ENCODE measurements around the gene CDH11.

The CDH11 gene, protein sequence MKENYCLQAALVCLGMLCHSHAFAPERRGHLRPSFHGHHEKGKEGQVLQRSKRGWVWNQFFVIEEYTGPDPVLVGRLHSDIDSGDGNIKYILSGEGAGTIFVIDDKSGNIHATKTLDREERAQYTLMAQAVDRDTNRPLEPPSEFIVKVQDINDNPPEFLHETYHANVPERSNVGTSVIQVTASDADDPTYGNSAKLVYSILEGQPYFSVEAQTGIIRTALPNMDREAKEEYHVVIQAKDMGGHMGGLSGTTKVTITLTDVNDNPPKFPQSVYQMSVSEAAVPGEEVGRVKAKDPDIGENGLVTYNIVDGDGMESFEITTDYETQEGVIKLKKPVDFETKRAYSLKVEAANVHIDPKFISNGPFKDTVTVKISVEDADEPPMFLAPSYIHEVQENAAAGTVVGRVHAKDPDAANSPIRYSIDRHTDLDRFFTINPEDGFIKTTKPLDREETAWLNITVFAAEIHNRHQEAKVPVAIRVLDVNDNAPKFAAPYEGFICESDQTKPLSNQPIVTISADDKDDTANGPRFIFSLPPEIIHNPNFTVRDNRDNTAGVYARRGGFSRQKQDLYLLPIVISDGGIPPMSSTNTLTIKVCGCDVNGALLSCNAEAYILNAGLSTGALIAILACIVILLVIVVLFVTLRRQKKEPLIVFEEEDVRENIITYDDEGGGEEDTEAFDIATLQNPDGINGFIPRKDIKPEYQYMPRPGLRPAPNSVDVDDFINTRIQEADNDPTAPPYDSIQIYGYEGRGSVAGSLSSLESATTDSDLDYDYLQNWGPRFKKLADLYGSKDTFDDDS

DNA sequence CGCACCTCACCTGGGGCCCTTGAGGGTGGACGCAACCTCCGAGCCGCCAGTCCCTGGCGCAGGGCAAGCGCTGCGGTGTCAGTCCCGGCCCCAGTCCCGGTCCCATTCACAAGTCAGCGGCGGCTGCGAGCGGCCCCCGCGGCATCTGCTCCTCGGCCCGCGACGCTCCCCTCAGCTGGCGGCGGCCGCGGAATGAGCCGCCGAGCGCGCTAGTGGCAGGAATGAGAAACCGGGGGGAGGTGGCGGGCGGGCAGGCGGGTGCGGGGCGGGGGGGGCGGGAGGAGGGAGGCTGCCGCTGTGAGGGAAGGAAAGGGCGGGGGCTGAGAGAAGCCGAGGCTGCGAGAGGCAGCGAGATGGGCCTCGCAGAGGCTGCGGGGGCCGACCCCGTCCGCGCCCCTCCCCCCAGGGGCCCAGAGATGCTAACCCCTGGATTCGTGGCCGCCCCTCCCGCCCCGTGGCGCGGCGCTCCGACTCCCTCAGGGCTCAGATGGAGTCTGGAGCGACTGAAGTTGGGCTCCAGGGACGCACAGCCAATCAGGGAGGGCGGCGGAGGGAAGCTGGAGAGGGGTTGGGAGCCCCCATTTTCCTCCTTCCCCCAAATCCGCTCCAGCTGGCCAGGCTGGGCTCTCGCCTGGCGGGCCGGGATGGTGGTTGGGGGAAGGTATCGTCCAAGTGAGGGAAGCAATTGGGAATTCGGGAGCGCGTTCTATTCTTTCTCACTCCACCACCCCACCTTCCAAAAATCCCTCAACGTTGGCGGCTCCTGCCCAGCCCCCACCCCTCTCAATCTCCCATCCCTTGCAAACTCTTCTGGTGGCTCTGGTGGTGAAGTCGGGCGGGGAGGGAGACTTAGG lies at the start of gene CDH11:
CDH11 (minus strand) TSS at position 194 of the 854 bp plus-strand sequence. CDS start 117,194 bp downstream, outside the sequence.
- DNase-seq, result peak; percentile 92

DNA sequence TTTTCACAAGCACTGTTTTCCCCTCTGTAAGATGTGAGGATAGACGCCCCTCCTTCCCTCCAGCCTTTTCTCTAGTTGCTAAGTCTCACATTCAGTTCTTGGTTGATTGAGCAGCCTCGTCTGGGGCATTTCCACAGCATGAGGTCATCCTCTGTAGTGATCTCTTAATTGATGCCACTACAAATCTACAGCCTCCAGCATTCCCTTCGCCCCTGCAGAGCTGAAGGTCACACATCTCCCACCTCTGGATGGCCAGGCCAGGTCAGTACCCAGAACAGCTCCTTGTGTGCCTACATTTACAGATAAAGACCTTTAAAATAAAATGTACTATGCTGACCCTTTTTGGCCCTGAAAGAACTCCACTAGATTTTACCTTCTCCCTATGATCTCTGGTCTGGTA lies 32.5 kb upstream of the CDH11 start:
- no peak for DNase-seq

DNA sequence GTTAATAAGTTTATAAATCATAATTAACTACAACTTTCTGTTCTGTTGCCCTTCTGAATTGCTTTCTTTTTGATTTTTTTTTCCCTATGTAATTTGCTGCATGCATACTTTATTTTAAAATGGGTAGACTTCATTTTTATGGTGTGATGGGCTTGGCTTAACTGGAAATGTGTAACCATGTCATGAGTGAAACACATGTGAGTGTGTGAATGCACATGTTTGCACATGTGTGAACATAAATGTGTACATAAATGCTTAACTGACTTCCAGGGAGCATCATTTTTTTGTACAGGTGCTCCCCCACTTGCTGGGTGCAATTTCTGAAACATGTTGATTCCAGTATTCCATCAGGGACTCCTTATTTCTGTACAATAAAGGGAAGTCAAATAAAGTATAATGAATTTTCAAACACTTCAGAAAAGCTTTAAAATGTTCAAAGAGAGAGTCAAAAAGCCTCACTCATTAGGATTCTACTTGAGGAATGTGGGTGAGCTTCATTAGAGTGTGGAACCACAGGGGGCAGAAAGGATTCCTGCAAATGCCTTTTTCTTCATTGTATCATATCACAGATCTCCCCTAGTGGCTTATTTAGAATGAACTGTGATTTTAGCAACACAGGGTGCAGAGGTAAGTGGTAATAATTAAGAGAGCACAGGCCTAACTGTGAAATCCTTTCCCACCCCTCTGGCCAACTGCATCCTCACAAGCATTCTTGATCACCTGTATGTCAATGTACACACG lies 31.7 kb upstream of the CDH11 start:
- no peak for DNase-seq

DNA sequence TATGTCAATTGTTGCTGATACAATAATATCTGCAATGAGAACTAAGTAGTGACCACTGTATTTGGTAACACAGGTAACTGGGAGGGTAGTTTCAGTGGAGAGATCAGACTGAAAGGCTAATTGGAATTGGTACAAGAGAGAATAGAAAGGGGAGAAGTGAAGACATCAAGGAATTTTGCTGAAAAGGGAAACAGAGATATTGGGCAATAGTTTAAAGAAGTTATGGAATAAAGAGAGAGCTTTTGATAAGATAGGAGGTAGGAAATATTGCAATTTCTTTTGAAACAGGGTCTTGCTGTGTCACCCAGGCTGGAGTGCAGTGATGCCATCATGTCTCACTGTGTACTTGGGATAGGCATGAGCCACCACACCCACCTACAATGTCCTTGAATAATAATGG lies 26.9 kb upstream of the CDH11 start:
- DNase-seq, result no peak

DNA sequence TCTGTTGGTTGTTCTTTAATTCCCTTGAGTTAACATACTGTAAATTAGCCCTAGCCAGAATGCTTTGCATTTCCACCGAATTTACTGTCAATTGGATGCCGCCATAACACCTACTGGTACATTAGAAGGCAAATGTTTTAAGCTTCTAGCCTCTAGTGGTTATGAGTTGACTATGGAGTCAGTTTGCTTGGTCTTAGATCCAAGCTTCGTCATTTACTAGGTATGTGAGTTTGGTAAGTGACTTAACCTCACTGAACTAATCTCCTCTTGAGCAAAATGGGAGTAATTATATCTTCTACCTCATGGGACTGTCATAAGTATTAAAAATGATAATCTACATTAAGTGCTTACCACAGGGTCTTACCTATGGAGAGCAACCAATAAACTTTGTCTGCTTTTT lies 20.4 kb upstream of the CDH11 start:
- no peak for DNase-seq

DNA sequence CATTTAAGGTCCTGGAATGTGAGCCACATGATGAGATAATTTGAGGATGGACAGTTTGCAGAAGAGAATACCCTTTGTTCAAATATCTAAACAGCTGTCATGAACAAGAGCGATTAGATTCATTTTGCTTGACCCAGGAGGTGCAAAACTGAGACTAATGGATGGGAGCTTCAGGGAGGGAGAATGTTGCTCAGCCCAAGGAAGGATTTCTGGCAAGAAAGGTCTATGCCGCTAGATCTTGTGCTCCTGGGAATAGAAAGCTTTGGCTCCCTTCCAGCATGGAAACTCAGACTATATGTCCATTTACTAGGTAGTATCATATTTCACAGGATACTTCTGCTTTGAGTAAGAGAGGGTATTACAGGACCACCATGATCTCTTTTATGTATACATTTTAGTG lies 14.8 kb upstream of the CDH11 start:
- no peak for DNase-seq

DNA sequence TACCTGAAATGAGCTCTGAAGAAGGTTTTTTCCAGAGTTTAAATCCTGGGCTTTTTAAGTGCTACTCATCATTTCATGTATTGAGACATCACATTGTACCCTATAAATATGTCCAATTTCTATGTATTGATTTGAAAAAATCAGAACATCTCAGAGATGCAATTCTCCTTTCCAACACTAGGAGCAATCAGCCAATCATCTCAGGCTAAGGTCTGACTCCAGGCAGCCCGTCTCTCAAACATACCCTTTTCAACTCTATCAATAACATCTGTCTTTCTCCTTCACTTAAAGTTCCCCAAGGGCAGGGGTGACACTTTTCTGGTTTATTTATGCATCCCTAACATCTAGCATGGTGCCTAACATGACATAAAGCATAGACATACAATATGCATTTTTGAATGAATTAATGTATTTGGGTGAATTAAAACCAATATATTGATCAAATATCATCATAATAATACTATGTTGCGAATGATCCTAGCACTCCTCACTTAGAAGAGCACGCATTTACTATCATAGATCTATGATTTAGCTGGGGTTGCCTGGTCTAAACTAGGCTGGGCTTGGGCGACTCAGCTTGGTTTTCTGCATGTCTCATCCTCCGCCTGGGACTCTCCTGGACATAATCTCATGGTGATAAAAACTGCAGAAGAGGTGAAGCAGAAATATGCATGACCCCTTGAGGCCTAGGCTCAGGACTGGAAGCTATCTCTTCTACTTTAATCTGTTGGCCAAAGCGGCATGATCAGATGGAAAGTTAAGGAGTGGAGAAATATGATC lies 5.2 kb upstream of the CDH11 start:
- no peak for DNase-seq

DNA sequence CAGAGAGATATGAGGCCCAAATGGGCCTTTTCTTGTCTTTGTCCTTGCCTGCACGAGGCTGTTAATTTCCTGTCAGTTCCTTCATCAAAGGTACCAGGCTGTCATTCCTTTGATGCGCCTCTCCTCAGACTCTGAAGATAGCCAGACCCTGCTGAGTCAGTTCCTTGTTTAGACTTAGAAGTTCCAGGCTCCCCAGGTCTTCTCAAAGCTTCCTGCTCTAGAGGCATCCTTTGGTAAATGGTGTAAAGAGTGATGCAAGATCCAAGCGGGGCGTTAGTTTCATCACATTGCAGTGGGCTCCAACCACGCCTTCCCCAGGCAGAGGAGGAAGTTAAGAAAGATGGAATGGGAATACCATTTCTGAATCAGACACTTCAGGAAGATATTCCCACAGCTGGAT lies 4.0 kb upstream of the CDH11 start:
- DNase-seq, result no peak

DNA sequence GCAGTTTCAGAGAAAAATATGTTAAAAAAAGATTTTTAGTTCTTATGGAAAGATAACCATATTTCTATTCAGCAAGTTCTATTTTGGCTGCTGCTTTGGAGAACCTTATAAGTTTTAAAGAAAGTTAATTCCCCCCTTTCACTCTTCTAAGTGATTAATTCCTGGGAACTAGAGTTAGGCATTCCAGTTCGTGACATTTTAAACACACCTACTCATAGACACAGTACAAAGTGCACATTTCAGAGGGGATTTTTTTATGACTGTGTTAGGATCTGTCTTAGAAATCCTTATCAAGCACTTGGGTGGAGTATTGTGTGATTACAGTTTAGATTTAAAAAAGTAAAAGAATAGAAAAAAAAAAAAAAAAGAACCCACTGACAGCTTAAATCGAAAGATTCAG lies 3.5 kb upstream of the CDH11 start:
- DNase-seq, result no peak

DNA sequence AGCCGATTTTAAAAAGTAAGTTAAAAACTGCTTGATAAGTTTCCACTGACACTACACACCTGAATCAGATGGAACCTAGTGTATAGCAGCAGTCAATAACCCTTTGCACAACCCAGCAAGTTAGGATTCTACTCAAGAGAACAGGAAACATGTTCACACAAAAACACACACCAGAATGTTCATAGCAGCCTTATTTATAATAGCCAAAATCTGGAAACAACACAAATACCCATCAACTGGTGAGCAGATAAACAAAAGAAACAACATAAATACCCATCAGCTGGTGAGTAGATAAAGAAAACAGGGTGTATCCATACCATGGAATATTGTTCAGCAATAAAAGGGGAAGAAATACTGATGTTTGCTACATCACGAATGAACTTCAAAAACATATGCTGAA lies 2.7 kb upstream of the CDH11 start:
- DNase-seq, result no peak

DNA sequence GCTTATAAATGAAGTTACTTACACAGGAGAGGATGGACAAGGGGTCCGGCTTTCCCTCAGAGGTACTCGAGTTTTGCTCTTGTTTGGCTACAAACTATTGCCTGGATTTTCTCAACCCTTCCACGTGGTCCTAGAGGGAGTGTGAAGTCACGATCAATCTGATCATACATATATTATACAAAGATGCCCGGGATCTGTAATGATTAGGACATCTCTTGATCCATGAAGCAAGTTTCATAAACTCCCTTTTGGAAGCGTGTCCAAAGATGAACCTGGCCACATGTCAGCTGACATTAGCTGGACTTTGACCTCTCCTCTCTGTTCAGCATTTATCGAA lies 2.3 kb upstream of the CDH11 start:
- no peak for DNase-seq

DNA sequence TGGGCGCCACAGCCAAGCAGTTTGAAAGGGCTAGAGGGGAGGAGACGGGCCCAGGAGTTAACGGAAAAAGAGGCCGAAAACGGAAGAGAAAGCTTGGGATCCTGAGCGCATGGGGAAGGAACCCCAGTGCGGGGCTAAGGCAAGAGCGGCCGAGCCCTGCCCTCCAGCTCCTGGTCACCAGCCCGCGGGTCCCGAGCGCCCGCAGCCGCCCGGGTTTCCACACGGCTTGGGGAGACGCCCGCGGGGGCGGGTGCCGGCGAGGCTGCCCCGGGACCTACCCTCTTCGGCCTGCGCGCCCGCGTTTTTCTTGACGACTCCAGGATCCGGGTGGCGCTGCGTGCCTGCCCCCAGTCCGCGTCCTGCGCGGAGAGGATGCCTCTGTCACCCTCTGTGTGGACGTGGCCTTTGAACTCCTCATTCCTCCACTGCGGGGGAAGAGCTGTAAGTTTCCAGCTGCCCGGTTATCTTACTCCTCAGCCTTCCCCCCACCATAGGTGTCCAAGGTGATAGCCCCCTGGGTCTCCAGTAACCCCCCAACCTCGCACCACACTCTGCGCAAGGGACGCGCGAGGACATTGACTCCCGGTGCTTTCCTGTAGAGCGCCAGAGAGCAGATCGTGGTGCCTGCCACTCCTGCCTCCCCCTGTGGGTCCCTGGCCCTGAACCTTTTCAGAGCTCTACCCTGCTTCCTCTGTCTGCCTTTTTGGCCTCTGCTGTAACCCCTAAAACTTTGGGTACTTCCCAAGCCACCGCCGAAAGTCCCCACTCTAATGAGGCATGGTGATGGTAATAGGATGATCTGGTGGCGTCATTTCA lies 1.7 kb upstream of the CDH11 start:
- peak; percentile 62 for DNase-seq

DNA sequence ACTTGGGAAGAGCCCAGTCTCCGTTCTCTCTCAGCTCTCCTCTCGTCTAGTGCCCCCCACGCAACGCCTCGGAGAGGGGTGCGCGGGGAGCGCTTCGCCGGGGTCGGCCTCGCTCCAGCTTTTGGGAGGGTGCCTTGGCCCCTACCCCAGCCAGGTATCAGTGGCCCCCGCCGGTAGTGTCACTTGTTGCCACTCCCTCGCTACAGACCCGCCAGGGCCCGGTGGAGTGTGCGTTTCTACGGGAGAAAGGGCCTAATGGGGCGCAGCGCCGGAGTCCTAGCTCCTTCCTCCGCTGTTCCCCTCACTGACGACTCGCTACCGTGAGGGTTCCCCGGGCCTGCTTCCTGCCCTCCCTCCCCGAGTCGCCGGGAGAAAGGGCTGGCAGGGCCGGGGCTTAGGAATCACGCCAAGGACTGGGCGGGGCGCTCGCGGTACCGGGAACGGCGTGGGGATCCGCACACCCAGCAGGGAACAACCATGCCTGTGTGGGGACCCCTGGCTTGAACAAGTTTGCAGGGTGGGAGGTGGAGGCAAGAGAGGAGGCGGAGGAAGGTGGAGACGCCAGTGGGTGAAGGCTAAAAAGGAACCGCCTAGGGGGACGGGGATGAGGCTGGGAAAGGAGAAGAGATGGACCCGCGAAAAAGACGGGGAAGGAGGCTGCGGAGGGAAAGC lies 997 bp upstream of the CDH11 start:
- peak; percentile 87 for DNase-seq

DNA sequence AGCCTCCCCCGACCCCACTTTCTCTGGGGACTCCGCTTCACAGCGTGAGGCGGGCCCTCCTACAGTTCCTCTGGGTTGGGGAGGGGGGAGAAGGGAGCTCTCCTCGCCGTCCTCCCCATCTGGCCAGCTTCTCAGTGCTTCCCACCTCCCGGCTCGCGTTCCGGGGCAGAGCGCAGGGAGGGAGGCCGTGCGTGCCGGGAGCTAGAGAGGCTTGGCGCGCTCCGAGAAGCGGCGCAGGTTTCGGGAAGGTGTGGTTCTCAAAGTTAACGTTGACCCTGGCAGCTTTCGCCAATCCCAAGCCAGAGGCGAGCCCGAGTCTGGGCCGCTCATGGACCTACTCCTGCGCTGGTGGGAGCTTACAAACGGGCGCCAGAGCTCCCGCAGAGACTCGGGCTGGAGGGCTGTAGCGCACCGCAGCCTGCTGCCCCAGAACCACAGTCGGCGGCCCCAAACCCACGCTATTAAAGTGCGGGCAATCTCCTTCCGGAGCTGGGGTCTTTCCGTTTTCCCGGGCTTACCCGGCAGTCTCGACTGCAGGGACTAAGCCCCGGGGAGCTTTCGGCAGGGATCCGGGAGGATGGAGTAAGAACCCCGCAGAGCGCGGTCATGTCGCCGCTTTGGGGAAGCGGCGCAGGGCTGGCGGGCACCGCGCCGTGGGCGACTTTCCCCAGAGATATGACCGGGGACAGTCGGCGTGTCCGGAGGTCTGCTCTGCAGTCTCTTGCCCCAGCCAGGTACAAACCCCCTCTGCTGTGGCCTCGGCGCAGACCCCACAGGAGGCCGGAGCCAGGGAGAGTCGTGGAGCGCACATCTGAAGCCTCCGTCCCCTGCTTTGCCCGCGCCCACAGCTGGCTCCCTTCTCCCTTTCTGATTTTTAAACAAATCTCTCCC lies 787 bp downstream of the CDH11 start:
- DNase-seq, result peak; percentile 69

DNA sequence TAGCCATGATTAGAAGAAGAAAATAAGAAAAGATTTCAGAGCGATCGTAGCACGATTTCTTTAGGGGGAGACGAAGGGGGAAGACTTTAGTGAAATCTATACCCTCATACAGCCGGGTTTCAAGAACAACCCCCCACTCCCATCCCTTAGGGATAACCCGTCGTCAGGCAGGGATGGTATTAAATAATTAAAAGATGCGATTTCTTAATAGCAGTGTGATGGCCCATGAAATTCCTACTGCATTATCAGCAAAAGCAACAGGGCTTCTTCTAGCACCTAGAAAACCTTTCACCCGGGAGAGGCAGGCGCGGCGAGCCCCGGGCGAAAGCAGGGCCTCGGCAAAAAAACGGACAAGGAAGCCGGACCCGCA lies 1.4 kb downstream of the CDH11 start:
- no peak for DNase-seq

DNA sequence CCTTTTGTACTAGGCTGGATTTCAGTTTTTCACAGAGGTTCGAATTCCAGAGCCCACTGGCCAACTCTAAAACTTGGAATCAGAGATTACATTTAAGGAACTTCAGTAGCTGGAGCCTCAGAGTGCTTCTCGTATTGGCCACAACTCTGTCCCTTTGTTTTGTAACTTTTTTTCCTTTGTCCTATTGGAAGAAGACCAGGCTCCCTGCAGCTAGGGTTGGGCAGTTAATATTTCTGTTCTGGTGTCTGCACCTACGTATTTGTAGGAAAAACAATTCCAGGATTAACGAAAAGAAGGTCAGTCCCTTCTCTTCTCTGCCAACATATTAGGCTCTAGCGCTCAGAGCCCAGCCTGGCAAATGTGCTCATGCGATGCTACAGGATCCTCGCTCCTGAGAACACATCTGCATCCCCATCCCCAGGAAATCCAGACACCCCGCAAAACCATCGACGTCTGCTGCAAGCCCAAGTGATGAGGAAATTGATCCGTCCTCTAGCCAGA lies 1.9 kb downstream of the CDH11 start:
- peak; percentile 54 for DNase-seq

DNA sequence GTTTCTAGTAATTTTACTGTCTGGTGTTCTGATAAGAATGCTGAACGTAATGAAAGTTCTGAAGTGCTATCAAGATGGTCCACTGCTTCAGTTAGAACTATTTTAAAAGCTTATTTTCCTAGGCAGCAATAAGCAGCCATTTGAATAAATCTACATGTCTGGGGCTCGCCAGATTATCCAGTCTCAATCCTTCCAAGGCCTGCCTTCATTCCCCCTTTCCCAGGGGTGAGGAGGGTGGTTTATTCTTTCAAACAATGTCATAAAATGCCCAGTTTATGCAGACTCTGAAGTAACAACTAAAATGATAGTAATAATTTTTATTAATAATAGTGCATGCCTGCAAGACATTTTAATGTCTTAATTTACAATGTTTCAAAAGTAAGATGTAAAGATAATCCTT lies 2.4 kb downstream of the CDH11 start:
- DNase-seq, result no peak

DNA sequence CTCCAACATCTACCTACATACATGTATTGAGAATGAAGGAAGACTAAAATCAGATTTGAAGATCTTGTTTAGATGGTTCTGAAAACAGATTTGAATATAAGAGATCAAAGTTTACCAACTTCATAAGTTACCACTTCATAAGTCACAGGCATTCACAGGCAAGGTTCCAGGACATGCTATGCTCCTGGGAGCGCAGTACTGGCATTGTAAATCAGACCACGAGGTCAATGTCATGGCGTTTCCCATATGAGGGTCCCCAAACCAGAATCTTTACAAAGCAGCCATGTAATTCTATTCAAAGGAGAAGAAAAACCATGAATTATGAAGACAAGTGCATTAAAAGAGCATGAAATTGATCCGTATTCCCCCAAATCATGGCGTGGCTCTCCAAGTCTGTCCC lies 3.0 kb downstream of the CDH11 start:
- DNase-seq, result no peak

DNA sequence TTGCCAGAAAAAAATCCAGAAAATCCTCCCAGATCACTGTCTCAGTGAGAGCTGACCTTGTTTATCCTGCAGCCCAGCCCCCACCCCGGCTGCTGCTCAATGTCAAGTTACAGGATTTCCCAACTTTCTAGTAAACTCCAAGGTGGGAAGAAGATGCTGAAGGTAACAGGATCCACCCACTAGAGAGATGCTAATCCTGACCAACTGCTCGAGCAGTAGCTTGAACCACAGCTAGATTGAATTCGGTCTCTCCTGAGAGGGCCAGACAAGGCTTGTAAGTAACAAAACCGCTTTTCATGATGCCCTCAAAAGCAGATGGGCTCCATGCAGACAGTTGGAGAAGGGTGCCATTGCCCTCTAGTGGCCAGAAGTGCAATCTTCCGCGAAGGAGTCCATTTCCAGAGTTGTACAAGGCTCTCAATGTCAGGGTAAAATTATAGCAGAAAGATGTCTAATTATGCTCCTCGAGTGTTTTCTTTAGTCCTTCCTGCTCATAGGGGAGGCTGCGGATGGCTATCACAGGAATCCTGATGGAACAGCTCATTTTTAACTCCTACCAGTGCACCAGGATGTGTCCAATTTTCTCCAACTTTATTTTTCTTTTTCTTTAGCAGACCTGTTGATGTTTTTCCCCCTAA lies 3.9 kb downstream of the CDH11 start:
- peak; percentile 90 for DNase-seq

Measured in femur (tissue), 1 donor.